ENCODE data around the gene HSPG2. TPM values are rescaled to one million over a fixed set of nuclear protein-coding genes. Genes with fewer than 3 reads are reported as not detected.
"Not testable (repeated sequence)": the region's sequence is repeated elsewhere in the genome, so short reads cannot be mapped to it uniquely, and the experiment has no call there.

Gene HSPG2
- total RNA-seq, 1 donor from 2014 or later = 0.91 TPM

DNA sequence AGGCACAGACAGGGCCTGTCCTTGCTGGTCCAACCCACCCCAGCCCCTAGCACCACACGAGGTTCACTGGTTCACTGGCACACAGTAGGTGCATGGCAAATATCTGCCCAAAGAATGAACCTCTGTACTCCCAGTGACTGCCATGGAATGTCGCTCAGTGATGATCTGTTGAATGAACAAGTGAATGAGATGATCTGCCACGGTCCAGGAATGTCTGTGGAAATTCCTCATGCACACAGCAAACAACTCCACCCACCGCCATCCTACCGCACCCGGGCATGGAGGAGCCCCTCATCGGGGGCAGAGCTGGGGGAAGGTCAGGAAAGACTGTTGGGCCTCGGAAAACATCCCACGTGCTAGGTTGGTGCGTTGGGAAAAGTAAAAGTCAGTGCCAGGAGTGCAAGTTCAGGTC is 1.7 kb downstream of the HSPG2 start:
- intact Hi-C loops (cut with micrococcal nuclease) = no loop called here

DNA sequence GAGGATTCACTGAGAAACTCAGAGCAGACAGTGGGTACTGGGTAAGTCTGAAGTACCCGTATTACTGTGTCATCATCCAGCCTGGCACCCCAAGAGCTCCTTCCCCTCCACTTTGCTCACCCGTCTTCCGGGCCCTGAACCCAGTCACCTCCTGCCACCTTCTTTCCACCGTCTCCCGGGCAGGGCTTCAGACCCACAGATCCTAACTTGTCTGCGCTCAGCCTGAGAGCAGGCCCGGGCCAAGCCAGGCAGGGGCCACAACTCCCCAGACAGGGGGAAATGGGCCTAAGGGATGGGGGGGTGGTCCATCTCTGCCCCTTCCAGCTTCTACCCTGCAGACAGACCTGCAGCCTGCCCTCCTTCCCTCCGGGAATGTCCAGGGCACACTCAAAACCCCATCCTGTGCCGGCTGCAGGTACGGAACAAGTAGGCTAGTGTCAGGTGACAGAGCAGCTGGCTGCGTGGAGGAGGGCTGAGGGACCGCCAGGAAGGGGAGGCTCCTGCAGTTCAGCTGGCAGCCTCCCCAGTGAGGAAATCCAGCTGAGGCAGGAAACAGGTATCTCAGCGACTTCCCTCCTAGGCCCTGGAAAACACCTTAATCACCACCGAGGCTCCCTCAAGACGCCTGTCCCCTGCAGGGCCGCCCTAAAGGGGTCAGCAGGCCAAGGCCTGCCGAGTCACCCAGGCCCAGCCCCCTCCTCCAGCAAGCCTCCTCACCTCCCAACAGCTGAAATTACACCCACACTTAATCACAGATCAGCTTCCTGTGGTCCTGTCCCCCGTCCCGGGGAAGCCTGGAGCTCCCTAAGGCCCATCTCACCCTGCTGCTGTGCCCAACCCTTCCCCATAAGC is 3.5 kb downstream of the HSPG2 start:
- intact Hi-C loops (cut with micrococcal nuclease) = no loop called here

DNA sequence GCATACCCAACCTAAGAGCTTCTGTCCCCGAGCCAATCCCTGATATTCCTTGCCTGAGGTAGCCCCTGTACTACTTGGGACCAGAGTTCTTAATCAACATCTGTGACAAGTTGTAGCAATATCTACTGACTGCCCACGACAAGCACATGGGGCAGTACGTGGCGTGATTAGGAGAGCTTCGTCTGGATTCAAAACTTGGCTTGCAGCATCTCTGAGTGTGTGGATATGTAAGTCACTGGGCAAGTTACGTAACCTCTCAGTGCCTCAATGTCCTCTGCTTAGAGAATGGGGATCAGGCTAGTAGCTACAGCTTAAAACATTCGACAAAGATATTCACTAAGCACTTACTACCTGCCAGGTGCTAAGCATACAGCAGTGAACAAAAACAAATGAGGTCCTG is 5.0 kb downstream of the HSPG2 start:
- intact Hi-C loops (cut with micrococcal nuclease) = no loop called here

DNA sequence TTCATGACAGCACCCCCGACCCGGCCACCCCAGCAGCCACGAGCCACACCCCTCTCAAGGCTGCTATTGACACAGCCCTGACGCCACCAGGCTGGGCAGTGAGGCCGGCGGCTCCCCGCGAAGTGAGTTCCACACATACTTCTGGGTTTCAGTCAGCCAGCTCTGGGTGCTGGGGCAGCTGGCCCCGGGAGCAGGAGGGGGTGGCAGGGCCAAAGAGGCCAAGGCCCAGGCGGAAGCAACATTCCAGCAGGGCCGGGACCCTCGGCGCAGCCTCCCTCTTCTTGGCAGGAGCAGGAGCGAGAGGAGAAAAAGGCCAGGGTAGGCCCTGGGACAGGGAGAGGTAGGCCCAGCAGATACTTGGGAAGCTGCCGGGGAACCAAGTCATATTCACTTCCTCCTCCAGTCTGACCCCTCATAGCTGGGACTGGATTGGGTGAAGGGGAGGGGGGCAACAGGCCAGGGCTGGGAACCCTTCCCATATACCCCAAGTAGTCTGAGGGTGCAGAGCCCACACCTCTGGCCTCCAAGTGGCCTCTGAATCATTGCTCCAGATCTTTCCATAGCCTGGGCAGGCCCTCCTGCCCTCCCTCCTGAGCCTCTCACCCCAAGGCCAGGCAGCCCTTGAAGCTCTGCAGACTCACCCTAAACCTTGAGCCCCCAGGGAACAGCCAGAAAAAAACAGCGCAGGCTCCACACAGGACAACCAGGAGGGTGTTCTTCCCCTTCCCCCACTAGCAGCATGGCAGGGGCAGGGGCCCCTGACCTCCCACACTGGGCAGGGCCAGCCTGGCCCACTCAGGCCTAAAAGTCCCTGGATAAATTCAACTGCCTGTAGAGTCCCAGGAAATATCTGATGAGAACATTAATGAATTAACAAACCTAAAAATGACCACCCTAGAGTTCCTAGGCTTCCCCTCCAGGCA is 5.7 kb downstream of the HSPG2 start:
- intact Hi-C loops (cut with micrococcal nuclease) = no loop called here

DNA sequence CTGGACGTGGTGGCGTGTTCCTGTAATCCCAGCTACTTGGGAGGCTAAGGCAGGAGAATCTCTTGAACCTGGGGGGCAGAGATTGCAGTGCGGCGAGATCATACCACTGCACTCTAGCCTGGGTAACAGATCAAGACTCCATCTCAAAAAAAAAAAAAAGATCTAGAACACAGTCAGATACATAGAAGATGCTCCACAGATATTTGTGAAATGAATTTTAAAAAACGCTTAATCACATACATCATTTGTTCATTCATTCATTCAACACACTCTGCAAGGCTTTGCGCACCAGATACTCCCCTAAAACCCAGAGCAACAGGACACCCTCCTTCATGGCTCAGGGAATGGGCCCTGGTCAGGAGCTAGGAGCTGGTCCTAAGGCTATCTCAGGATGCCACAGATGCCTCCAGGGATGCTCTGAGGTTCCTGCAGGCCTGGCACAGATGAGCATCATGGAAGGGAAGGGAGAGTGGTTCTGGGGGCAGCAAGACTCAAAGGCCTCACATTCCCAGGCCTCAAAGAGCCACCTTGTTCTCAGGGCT is 6.4 kb downstream of the HSPG2 start:
- intact Hi-C loops (cut with micrococcal nuclease) = no loop called here

DNA sequence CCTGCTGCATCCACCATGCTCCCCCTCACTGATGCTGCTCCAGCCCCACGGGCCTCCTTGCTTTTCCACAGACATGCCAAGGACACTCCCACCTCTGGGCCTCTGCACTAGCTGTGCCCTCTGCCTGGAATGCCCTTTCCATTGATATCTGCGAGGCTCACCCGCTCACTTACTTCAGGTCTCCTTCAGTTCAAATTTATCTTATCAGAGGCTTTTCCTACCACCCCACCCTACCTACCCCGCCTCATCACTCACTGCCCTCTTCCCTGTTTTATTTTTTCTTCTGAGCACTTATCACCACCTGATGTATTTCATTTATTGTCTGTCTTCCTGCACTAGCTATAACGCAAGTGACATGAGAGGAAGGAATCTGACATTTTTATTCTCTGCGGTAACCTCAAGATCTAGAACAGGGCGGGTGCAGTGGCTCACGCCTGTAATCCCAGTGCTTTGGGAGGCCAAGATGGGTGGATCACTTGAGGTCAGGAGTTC is 7.0 kb downstream of the HSPG2 start:
- intact Hi-C loops (cut with micrococcal nuclease) = no loop called here

DNA sequence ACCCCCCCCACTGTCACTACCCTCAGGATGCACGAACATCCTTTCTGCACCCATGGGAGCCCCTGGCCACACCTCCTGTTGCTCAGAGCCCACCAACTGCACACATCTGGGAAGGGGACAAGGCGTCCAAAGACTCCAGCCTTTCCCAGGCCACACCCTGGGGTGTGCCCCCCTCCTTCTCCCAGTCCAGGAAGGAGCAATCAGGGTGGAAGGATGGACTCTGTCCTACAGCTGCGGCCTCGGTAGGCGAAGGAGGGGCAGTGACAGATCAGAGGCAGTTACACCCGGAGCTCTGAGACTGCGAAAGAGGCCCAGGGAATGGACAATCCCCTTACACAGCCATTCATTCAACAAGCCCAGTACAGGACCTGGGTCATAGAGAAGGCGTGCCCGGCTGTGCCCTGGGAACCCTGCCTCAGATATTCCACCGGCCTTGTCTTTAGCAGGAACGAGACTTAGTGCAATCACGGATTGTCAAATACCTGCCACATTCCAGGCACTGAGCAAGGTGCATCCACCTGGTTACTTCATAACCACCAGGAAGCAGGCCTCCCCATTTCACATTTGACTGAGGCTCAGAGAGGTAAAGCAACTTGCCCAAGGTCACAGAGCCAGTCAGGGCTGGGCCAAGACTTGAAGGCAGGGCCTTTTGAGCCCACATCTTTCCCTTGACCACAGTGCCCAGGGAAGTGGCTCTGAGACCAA is 9.4 kb downstream of the HSPG2 start:
- intact Hi-C loops (cut with micrococcal nuclease) = no loop called here

DNA sequence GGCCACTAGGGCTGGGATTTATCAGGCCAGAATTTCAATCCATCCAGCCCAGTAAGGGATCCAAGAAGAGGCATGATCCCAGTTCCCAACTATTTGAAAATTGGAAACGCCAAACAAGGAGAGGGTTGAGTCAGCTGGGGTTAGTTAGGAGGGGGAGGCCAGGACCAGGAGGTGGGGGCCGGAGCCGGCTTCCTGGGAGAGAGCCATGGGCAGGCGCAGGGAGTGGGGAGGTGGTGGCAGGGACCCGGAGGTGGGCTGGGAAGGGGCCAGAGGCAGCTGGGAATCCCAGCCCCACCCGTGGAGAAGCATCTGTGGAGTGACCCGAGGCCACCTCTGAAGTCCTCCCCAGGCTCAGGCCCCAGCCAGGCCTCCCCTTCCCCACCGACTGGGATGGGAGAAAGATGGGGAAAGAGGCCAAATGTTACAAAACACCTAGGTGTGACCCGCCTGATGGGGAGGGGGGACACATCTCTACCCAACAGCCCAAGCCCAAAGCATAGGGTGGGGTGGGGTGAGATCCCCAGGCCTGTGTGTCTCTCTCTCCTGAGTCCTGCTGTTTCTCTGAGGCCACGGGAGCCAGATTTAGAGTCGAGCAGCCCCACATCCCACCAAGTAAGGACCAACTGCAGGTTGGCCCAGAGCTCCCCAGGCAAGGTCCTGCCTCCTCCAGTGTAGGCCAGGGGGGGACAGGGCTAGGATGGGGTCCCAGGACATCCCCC is 10.1 kb downstream of the HSPG2 start:
- intact Hi-C loops (cut with micrococcal nuclease) = no loop called here

DNA sequence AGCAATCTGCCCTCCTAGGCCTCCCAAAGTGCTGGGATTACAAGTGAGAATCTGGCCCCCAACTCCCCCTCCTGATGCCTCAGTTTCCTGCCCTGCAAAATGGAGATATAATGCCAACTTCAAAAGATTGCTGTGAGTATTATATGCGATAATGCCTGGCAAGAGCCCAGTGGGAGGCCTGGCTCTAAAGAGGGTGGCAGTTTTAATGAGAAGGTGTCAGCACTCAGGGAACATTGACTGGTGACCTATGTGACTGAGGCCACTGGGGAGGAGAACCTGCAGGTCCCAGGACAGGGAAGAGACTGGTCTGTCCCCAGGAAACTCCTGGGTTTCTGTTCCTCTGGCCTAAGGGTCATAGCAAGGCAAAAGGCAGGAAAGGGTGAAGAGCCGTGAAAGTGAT is 11.0 kb downstream of the HSPG2 start:
- intact Hi-C loops (cut with micrococcal nuclease) = no loop called here

DNA sequence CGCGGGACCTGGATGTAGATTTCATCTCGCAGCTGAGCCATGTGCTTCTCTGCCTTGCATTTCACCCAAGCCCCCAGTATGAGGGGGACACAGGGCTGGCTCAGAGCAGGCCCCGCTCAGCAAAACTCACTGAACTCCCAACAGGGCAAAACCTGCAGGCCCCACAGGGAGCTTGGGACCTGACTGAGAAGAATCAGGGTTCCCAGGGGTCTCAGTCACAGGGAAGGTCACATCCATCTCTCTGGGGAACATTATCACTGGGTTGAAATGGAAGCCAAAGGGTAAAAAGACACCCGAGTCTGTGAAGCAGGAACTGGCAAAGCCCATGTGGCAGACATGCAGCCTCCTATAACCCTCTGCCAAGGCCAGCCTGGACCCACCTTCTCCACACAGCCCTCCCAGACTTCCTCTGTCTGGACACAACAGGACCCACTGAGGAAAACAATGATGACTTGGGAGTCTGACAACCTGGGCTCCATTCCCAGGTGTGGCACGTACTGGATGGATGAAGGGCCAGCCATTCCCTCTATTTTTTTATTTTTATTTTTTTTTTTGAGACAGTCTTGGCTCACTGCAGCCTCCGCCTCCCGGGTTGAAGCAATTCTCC is 11.7 kb downstream of the HSPG2 start:
- intact Hi-C loops (cut with micrococcal nuclease) = no loop called here

DNA sequence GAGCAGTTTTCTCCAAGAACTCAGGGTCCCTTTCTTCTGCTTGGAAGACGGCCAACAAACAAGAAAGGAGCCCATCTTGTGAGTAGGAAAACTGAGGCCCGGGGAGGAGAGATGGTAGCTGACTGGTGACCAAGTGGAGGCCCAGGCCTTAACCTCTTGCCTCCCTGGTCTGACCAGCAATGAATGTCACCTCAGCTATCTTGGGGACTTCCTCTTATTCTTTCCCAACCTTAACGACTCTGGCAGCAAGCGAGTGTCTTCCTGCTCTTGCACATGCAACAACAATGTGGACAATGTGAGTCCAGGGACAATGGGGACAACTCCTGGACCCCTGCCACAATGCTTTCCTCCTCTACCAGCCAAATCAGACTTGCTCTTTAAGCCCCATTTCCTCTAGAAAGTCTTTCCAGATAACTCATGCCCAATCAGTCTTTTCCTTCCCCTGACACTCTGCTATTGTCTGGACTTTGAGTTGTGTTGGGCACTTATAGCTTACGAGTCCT is 12.6 kb downstream of the HSPG2 start:
- intact Hi-C loops (cut with micrococcal nuclease) = no loop called here

DNA sequence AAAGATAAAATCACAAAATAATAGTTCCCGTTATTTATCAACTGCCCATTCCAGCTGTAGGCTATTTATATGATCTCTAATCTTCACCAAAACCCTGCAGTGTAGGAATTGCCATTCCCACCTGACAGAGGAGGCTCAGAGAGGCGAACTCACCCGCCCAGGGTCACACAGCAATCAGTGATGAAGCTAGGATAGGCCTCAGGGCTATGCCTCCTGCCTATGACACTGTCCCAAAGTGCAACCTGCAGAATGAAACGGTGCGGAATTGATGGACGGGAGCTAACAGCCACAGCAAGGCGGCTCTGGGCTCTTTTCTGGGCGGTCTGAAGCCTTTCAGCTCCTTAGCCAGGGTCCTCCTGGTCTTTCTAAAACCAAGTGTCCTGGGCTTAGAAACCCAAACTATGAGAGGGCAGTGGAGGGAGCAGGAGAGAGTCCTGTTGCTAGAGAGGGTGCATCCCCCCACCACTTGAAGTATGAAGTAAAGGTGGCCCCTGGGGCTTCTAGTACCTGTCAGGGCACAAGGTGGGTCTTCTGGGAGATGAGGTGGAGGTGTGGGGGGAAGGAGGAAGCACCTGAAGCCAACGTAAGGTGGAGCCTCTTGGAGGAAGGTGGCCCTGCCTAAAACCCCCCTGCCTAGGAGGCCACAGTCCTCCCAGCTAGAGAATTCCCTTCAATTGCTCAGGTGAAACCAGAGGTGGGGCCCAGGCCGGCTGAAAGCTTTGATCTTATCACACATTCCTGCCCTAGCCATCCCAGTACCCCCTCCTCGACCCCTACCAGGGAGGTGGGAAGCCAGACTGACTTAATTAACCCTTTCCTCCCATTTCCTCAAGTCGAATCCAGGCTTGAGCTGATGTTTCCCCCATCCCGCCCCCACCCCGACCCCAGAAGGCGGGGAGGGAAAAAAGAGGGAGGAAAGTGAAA is 14.8 kb downstream of the HSPG2 start:
- intact Hi-C loops (cut with micrococcal nuclease) = no loop called here

DNA sequence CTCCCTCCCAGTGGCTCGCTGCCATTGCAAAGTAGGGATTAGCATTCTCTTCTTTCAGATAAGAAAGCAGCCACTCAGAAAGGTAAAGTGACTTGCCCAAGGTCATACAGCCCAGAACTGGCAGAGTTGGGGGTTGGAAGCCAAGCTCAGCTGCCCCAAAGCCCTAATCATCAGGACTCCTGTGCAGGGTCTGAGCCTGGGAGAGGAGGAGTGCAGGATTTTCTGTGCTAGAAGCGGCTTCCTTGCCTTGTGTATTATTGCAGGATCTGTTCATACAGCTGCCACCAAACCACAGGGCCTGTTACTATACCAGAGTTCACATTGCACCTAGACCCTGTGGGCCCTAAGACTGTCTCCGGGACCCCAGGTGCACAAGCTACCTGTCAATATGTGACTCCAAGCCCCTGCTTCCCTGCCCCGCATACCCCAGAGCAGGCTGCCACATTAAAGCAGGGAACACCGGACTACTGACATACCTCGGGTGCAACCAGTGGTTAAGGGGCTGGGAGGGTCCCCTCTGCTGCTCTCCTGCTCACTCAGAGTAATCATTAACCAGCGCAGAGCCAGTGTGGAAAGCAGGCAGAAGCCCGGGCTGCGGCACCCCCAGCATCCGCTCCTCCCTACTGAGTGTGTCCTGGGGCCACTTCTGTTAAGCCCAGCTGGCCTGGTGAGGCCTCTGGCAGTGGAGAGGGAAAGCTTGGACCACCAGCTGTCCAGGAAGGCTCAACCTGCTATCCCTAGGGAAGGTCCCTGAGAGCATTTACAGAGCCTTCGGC is 15.8 kb downstream of the HSPG2 start:
- intact Hi-C loops (cut with micrococcal nuclease) = no loop called here

DNA sequence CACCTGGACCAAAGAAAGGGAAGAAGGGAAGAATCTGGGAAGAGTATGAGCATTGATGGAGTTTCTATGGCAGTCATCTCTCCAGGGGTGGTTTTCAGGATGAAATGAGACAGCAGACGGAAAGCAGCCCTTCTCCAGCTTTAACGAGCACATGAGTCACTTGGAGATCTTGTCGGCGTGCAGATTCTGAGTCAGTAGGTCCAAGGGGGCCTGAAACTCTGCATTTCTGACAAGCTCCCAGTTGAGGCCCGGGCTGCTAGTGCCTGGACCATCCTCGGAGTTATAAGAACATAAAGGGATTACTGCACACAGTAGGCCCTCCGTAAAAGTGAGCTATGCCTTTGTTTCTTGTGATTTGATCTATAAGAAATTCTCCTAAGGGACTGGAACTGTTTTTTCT is 17.6 kb downstream of the HSPG2 start:
- intact Hi-C loops (cut with micrococcal nuclease) = no loop called here

DNA sequence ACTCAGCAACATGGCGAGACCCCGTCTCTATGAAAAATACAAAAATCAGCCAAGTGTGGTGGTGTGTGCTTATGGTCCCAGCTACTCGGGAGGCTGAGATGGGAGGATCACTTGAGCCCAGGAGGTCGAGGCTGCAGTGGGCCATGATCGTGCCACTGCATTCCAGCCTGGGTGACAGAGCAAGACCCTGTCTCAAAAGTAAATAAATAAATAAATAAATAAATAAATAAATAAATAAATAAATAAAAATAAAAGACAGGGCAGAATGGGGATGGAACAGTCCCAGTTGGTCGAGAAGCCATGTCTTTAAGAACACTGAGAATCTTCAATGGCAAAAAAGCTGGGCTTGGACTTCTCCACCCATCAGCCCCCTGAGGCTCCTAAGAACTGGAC is 19.9 kb downstream of the HSPG2 start:
- intact Hi-C loops (cut with micrococcal nuclease) = not testable (repeated sequence)

DNA sequence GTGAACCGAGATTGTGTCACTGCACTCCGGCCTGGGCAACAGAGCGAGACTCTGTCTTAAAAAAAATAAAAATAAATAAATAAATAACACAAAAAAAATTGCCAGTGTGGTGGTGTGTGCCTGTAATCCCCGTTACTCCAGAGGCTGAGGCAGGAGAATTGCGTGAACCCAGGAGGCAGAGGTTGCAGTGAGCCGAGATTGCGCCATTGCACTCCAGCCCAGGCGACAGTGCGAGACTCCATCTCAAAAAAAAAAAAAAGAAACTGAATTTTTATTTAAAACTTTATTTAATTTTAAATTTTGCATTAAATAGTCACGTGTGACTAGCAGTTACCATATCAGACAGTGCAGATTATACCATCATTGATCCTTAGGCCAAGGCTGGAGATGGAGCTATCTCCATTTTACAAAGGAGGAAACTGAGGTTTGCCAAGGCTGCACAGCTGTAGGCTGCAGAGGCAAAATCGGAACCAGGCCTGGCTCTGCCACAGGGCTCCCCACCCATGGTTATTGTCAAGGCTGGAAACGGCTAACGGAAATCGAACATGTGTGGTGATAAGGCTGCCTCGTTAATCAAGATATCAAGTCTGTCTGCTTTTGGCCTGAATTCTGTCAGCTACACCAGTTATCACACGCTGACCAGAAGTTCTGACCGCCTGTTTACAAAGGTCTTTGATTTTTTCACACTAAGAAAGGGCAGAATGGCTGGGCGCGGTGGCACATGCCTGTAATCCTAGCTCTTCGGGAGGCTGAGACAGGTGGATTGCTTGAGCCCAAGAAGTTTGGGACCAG is 20.5 kb downstream of the HSPG2 start:
- intact Hi-C loops (cut with micrococcal nuclease) = no loop called here

DNA sequence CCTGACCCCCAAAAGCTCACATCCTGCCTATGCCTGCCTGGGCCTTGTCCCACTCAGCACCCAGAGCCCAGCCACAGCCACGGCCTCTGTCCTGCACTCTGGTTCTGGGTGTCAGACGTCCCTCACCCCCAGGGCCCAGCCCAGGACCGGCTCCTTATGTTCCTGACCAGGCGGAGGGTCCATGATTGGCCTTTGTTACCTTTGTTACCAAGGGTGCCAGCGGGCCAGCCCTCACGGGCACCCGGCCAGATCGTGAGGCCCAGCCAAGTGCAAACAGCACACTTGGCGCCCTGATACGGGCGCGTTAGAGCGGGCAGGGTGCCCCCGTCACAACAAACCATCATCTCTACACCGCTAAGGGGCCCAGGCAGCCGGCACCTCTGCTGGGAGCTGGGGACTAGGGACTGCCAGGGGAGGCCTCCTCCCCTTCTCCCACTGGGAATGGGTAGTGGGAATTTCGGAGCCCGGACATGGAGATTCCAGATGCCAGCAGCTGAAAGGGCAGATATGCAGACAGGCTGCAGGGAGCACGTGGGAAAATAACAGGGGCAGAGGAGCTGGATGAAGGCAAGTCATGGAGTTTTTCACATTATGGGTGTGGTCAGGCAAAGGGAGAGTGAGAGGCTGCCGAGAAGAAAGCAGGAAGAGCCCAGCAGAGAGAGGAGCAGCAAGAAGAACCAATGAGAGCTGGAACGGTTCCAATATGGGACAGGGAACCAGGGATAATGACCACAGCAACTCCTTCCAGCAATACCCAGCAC is 22.1 kb downstream of the HSPG2 start:
- intact Hi-C loops (cut with micrococcal nuclease) = no loop called here
